K562 (cell line): ENCODE measurements around the gene PPT2. TPM values are rescaled to one million over a fixed set of nuclear protein-coding genes. Genes with fewer than 3 reads are reported as not detected.

Source experiments
- ATAC-seq: fragments of 200-7000 bp; cut with Tn5 transposase; 3 replicates; pipeline ENCODE4 v1.9.1; 2020; ENCODE audit warnings: moderate library complexity
- BruUV-seq: library from RNA; stranded (reverse); fragments of 400-500 nt; replicated peaks from 2 replicates; lab custom pipeline; 2021; lab: Mats Ljungman, UMichigan
- CTCF ChIA-PET: fragments of 300-600 bp; formaldehyde crosslinking; extraction: SDS; loops from one replicate; lab custom pipeline; 2021; ENCODE audit warnings: low intra/inter-chr PET ratio; lab: Yijun Ruan, JAX
- POLR2A ChIA-PET: fragments of 300-600, 350-650 bp; sonication (Branson Sonifier 250); formaldehyde crosslinking; extraction: SDS; loops from one replicate; lab custom pipeline; 2021; ENCODE audit warnings: antibody characterized with exemption, inconsistent platforms; lab: Yijun Ruan, JAX
- DNase-seq, 4 experiments: peaks; one replicate each; pipeline versions ENCODE4 v3.0.0 to v3.0.0-alpha.2; 2011 to 2018; ENCODE audit warnings: low spot score in 3 of 4, mixed read lengths in 3 of 4; ENCODE audit errors: extremely low read depth in 1 of 4
- FAIRE-seq: peaks from 2 replicates; lab custom pipeline; 2011; peaks lifted over from hg19 to GRCh38; lab: Jason Lieb, UNC
- H2AFZ ChIP-seq: 2 replicates; pipeline ENCODE4 v1.6.0; 2011; ENCODE audit warnings: low read depth, low read length, control low read depth, inconsistent platforms
- H3K27ac ChIP-seq: fragments of 200-600 bp; 3 replicates; pipeline ENCODE4 v1.8.0; 2011; ENCODE audit warnings: low read depth, mild to moderate bottlenecking, control low read depth, inconsistent platforms, low read length, moderate library complexity, mixed read lengths; ENCODE audit errors: extremely low read depth
- H3K27me3 ChIP-seq, 2 experiments: fragments of 300-600 bp in 1 of 2; 2 replicates in 1 of 2; 3 replicates in 1 of 2; pipeline versions ENCODE4 v1.6.0 to v1.8.0; 2011; ENCODE audit warnings: inconsistent platforms in 2 of 2, low read length in 2 of 2, mild to moderate bottlenecking in 1 of 2, mixed read lengths in 1 of 2, moderate library complexity in 1 of 2; ENCODE audit not compliant: control insufficient read depth in 2 of 2, insufficient read depth in 2 of 2
- H3K36me3 ChIP-seq: fragments of 300-600 bp; 3 replicates; pipeline ENCODE4 v1.8.0; 2011; ENCODE audit warnings: mild to moderate bottlenecking, low read length, inconsistent platforms; ENCODE audit not compliant: control insufficient read depth, insufficient read depth
- H3K4me1 ChIP-seq, 2 experiments: fragments of 200-600 bp in 1 of 2; replicated peaks in 1 of 2; 2 replicates in 1 of 2; 3 replicates in 1 of 2; pipeline versions ENCODE4 v1.5.1 to v1.8.0; 2011; ENCODE audit warnings: inconsistent platforms in 2 of 2, low read length in 2 of 2, mild to moderate bottlenecking in 1 of 2, mixed read lengths in 1 of 2, moderate library complexity in 1 of 2; ENCODE audit not compliant: control insufficient read depth in 2 of 2, insufficient read depth in 2 of 2
- H3K4me2 ChIP-seq: 2 replicates; pipeline ENCODE4 v1.6.1; 2011; ENCODE audit warnings: low read length, control low read depth, inconsistent platforms, mixed read lengths; ENCODE audit not compliant: insufficient read depth
- H3K4me3 ChIP-seq: fragments of 200-600 bp; sonication (generic), shearing (Covaris generic); 2 replicates; pipeline ENCODE4 v1.5.1; 2016; ENCODE audit warnings: control low read depth, inconsistent platforms
- H3K79me2 ChIP-seq: fragments of 200-600 bp; 3 replicates; pipeline ENCODE4 v1.8.0; 2011; ENCODE audit warnings: low read length, inconsistent platforms; ENCODE audit not compliant: control insufficient read depth, insufficient read depth
- H3K9ac ChIP-seq, 2 experiments: 2 replicates each; pipeline versions ENCODE4 v1.6.0 to v1.6.1; 2011; ENCODE audit warnings: low read depth in 2 of 2, low read length in 2 of 2, control low read depth in 1 of 2, inconsistent platforms in 1 of 2, mild to moderate bottlenecking in 1 of 2, mixed read lengths in 1 of 2; ENCODE audit not compliant: insufficient read depth in 1 of 2
- H3K9me1 ChIP-seq: one replicate; pipeline ENCODE4 v1.6.0; 2011; ENCODE audit warnings: inconsistent platforms, mild to moderate bottlenecking, low read length, moderate library complexity; ENCODE audit not compliant: control insufficient read depth, insufficient read depth
- H3K9me3 ChIP-seq: replicated peaks from 2 replicates; pipeline ENCODE4 v1.5.1; 2011; ENCODE audit warnings: low read depth, low read length, inconsistent platforms; ENCODE audit not compliant: control insufficient read depth, insufficient read depth
- H4K20me1 ChIP-seq: replicated peaks from 2 replicates; pipeline ENCODE4 v1.6.1; 2011; ENCODE audit warnings: low read length, inconsistent platforms, mixed read lengths; ENCODE audit not compliant: control insufficient read depth, insufficient read depth
- BCOR ChIP-seq: fragments of 450-650 bp; IDR thresholded peaks from 2 replicates; pipeline ENCODE4 v1.6.1; 2016
- KDM1A ChIP-seq, 2 experiments: fragments of 450-650 bp; IDR thresholded peaks; 2 replicates each; pipeline ENCODE4 v1.6.1; 2016; ENCODE audit warnings: mild to moderate bottlenecking in 2 of 2
- MLLT1 ChIP-seq, 2 experiments: fragments of 450-650 bp; IDR thresholded peaks; 2 replicates each; pipeline ENCODE4 v1.6.1; 2016
- RBM25 ChIP-seq: fragments of 200-400 bp; formaldehyde crosslinking; IDR thresholded peaks from 2 replicates; pipeline ENCODE4 v1.6.1; 2018; ENCODE audit warnings: low read length, low read depth, moderate library complexity; ENCODE audit not compliant: severe bottlenecking
- SMARCA5 ChIP-seq: fragments of 450-650 bp; IDR thresholded peaks from 2 replicates; pipeline ENCODE4 v1.6.1; 2016
- ZFPM2 ChIP-seq: fragments of 250-450 bp; sonication (Bioruptor Pico); IDR thresholded peaks from 2 replicates; pipeline ENCODE4 v1.5.1; 2022; ENCODE audit warnings: mild to moderate bottlenecking
- in situ Hi-C: fragments of 300-500 bp; cut with MboI; formaldehyde crosslinking; loops from 4 replicates; pipeline ENCODE4 v1.15.0; 2018; ENCODE audit warnings: inconsistent platforms, mixed read lengths
- intact Hi-C: fragments of 100-400 bp; cut with micrococcal nuclease; formaldehyde crosslinking; loops from 2 replicates; pipeline ENCODE4 v1.14.2; 2022
- polyA plus RNA-seq, 8 experiments: library from polyadenylated mRNA; depleted of rRNA in 4 of 8; stranded (reverse) in 5 of 8; unstranded in 3 of 8; fragments of >200 nt; fragmentation: Nextera tagmentation in 2 of 8; fragmentation: Illumina TruSeq in 1 of 8; extraction: Ambion mirVana in 2 of 8; extraction: Trizol in 1 of 8; gene quantifications; 2 replicates each; pipeline versions ENCODE4 v1.2.1 to v1.2.3, GENCODE V29; 2011 to 2014; ENCODE audit warnings: inconsistent platforms in 1 of 8, missing spikeins in 1 of 8
- total RNA-seq, 7 experiments: library from RNA; depleted of rRNA in 6 of 7; stranded (reverse); fragments of >200 nt in 6 of 7; fragmentation: Illumina TruSeq in 2 of 7; extraction: Trizol in 2 of 7; gene quantifications; 2 replicates each; pipeline versions ENCODE4 v1.2.1 to v1.2.3, GENCODE V29; 2011 to 2021; ENCODE audit warnings: low replicate concordance in 1 of 7

Gene PPT2
- total and polyA plus RNA-seq, 9 of the 15 experiments (the other 6 are each of a cell fraction or from before 2014, with no cell fraction given) = 27.4 to 98.8 (median 69.9) TPM

DNA sequence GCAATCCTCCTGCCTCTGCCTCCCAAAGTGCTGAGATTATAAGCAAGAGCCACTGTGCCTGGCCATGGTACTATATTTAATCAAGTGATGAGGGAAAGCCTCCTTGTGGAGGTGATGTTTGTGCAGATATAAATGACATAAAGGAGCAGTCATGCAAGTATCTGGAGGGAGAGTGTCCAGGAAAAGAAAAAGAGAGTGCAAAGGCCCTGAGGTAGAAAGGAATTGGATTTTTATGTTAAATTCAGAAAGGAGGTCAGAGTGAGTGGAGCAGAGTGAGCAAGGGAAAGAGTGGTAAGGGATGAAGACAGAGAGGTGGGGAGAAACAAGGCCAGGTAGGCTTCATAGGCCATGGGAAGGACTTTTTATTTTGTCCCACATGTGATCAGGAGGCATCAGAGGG, 16.5 kb upstream of the PPT2 start:
- Histone ChIP-seq H3K27me3 (no peaks in the 10 kb centered on the region), H4K20me1 (no peaks in the 10 kb centered on the region), H3K36me3 (no peaks in the 10 kb centered on the region), H3K9me1 (no peaks in the 10 kb centered on the region), H3K9ac (no peak overlapping the region)
- FAIRE-seq (no peak), DNase-seq (no peak), ATAC-seq (no peak)
- CTCF ChIA-PET = no interaction called here
- in situ Hi-C loops = loop anchor here (5.0 kb wide), 1 partner anchor 1025 kb away; no protein-coding TSS in a partner anchor
- intact Hi-C loops = no loop called here
- POLR2A ChIA-PET = interaction anchor here (1.8 kb wide), 1 partner anchor 9 kb away, joined by 7 read pairs; the partner anchor contains the start of gene ATF6B
- BruUV-seq = no TSS peak
- TF ChIP-seq SMARCA5 (peak; percentile 80), ZFPM2 (CRISPR knock-in tag) (no peak), RBM25 (peak; percentile 65), MLLT1 (IDR thresholded peaks at IDR 0.05) (no peak), BCOR (peak; percentile 80), KDM1A (IDR thresholded peaks at IDR 0.05) (0 out of 4 replicates have a peak, but pooled peaks of 1 of the 2 experiments have one; percentile 39)
- TF ChIP-seq, all 486 proteins: peak for 4
- Histone ChIP-seq H2AFZ (no peak overlapping the region), H3K9me3 (no peaks in the 10 kb centered on the region), H3K4me3 (no peak overlapping the region), H3K4me1 (peaks cover 16 to 24% of the 10 kb centered on the region in 2 experiments; a peak in 4 of 5 replicates), H3K27ac (no peak overlapping the region), H3K79me2 (no peaks in the 10 kb centered on the region), H3K4me2 (no peak overlapping the region)
